Ectodermal cell (in vitro differentiated cells): Measurements from ENCODE around the gene OR6N1. TPM values are rescaled to one million over a fixed set of nuclear protein-coding genes. Genes with fewer than 3 reads are reported as not detected.

Experiments
- H3K27ac ChIP-seq: 2 replicates; pipeline ENCODE4 v1.7.0; 2013; ENCODE audit warnings: mild to moderate bottlenecking, low read depth, low read length; ENCODE audit not compliant: insufficient read depth, poor library complexity, severe bottlenecking
- H3K27me3 ChIP-seq: 2 replicates; pipeline ENCODE4 v1.7.0; 2013; ENCODE audit warnings: mild to moderate bottlenecking, low read length; ENCODE audit not compliant: insufficient read depth, control insufficient read depth, poor library complexity, severe bottlenecking
- H3K36me3 ChIP-seq: one replicate; pipeline ENCODE4 v1.7.0; 2013; ENCODE audit warnings: low read length; ENCODE audit not compliant: control insufficient read depth, insufficient read depth
- H3K4me1 ChIP-seq: one replicate; pipeline ENCODE4 v1.7.0; 2013; ENCODE audit warnings: low read length; ENCODE audit not compliant: control insufficient read depth, insufficient read depth
- H3K4me3 ChIP-seq: 2 replicates; pipeline ENCODE4 v1.7.0; 2013; ENCODE audit warnings: low read depth, low read length, control low read depth; ENCODE audit not compliant: insufficient read depth
- H3K9me3 ChIP-seq: 2 replicates; pipeline ENCODE4 v1.7.0; 2013; ENCODE audit warnings: mild to moderate bottlenecking, low read length, moderate library complexity; ENCODE audit not compliant: control insufficient read depth
- WGBS, 2 experiments: methylation state at CpG; one replicate each; pipeline ENCODE4 v1.1.7; 2013; ENCODE audit warnings: missing lambda C conversion rate in 2 of 2; 5-methylcytosine and 5-hydroxymethylcytosine counted together
- polyA plus RNA-seq, 4 experiments: library from polyadenylated mRNA; stranded (reverse); fragments of 50-300 nt; gene quantifications; one replicate each; pipeline ENCODE4 v1.2.3, GENCODE V29; 2013

Gene OR6N1, protein sequence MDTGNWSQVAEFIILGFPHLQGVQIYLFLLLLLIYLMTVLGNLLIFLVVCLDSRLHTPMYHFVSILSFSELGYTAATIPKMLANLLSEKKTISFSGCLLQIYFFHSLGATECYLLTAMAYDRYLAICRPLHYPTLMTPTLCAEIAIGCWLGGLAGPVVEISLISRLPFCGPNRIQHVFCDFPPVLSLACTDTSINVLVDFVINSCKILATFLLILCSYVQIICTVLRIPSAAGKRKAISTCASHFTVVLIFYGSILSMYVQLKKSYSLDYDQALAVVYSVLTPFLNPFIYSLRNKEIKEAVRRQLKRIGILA
- not detected for polyA plus RNA-seq (2013, experiment 1 of 4)
- polyA plus RNA-seq (2013, experiment 2 of 4), result not detected
- polyA plus RNA-seq (2013, experiment 3 of 4), result not detected
- not detected for polyA plus RNA-seq (2013, experiment 4 of 4)

DNA sequence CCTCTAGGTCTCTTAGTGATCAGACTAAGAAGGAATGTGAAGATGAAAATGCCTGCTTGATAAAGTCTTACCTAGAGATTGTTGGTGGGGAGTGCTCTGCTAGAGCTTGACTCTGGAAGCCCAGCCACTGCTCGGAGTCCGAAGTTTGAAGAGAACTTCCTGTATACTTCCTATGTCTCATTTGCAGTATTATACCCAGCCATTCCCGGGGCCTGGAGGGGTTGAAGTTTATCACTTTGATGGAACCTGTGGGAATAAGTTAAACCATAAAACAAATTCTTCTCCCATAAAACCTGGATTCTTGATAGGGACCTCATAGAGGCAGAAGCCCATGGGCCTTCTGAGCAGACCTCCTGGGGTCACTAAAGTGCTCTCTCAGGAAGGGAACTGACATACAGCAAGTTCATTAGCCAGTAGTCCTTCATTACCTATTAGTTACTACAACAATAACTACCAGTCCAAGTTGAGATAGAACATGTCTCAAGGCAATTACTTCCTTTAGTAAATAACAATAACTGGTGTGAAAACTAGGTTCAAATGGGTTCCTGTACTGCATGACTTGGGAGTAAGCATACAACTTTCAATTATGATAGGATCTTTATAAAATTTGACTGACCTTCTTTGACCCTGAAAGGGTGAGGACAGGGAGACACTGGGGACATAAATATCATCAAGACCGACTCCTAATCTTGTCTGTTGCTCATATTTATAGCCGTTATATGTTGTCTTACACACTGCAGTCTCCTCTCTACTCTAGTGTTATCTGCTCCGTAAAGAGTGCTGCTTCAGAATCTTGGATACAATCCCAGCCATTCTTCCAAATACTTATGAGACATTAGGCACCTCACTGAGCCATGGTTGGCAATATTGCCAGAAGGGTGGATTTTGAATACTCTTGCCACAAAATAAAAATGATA, at the start of gene OR6N1:
TSS of gene OR6N1 (minus strand) at position 246 of the 917 bp plus-strand sequence. CDS start 5,513 bp downstream, outside the sequence.
- 93 to 99% methylated on average over 5 to 6 of the region's 6 CpGs for WGBS, 2 experiments

DNA sequence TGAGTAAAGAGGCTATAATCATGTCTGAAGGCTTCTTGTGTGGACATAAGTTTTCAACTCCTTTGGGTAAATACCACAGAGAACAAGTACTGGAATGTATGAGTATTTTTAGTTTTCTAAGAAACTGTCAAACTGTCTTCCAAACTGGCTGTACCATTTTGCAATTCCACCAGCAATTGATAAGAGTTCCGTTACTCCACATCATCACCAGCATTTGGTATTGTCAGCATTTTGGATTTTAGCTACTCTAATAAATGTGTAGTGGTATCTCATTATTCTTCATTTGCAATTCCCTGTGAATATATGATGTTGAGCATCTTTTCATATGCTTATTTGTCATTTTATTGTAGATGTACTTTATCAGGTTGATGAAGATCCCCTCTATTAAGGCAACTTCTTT, 49.7 kb upstream of the OR6N1 start:
- H3K27me3 ChIP-seq, result no peaks in the 10 kb centered on the region
- H3K36me3 ChIP-seq, result no peaks in the 10 kb centered on the region
- H3K4me1 ChIP-seq, result no peaks in the 10 kb centered on the region
- H3K4me3 ChIP-seq, result no peak overlapping the region
- WGBS, 2 experiments, result 100% methylated on average over 1 of the region's 1 CpG
- H3K27ac ChIP-seq, result no peak overlapping the region
- H3K9me3 ChIP-seq, result no peaks in the 10 kb centered on the region

More for the DNA sequence above, at the start of gene OR6N1:
- H3K27ac ChIP-seq, result no peak within 1 kb of the TSS
- no peak within 1 kb of the TSS for H3K4me3 ChIP-seq
- H3K9me3 ChIP-seq, result no peaks in the 10 kb centered on the region
- H3K36me3 ChIP-seq, result no peaks in the 10 kb centered on the region
- H3K27me3 ChIP-seq, result no peaks in the 10 kb centered on the region
- no peaks in the 10 kb centered on the region for H3K4me1 ChIP-seq

- H3K27ac ChIP-seq, result no peak overlapping the region
Observed at GRCh38 chr1:158819461-158820443, 47.8 kb upstream of the OR6N1 start.

DNA sequence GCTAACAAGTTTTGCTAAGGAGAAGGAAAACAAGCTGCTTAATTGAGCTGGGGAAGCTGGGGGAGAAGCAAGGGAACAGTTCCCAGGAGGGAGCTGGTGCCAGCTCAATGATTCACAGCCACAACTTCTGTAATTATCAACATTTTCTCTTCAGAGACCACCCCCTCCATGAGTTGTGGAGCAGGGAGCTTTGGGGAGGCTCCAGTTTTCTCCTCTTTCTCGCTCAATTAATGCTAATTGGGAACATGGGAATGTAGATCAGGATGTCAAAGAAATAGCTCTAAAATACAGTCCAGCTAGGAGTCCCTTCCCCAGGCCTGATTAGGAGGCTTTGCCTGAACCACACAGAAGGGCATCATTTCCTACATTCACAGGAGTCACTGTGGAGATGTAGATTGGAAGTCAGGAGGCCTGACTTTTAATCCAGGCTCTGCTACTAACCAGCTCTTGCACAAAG, 47.0 kb upstream of the OR6N1 start:
- Histone ChIP-seq H3K4me3 (no peak overlapping the region), H3K27me3 (no peaks in the 10 kb centered on the region), H3K4me1 (no peaks in the 10 kb centered on the region), H3K36me3 (no peaks in the 10 kb centered on the region), H3K9me3 (no peaks in the 10 kb centered on the region), H3K27ac (no peak overlapping the region)
- 83 to 100% methylated on average over 1 of the region's 1 CpG for WGBS, 2 experiments

More at GRCh38 chr1:158819461-158820443, 47.8 kb upstream of the OR6N1 start:
- H3K9me3 ChIP-seq, result no peaks in the 10 kb centered on the region
- H3K27me3 ChIP-seq, result no peaks in the 10 kb centered on the region
- no peaks in the 10 kb centered on the region for H3K4me1 ChIP-seq
- H3K4me3 ChIP-seq, result no peak overlapping the region
- 94 to 95% methylated on average over 4 to 7 of the region's 7 CpGs for WGBS, 2 experiments
- no peaks in the 10 kb centered on the region for H3K36me3 ChIP-seq

GRCh38 chr1:158818560-158818959, 46.6 kb upstream of the OR6N1 start:
- Histone ChIP-seq H3K4me3 (no peak overlapping the region), H3K27ac (no peak overlapping the region), H3K4me1 (no peaks in the 10 kb centered on the region), H3K27me3 (no peaks in the 10 kb centered on the region), H3K9me3 (no peaks in the 10 kb centered on the region), H3K36me3 (no peaks in the 10 kb centered on the region)
- 87 to 92% methylated on average over 1 of the region's 1 CpG for WGBS, 2 experiments

DNA sequence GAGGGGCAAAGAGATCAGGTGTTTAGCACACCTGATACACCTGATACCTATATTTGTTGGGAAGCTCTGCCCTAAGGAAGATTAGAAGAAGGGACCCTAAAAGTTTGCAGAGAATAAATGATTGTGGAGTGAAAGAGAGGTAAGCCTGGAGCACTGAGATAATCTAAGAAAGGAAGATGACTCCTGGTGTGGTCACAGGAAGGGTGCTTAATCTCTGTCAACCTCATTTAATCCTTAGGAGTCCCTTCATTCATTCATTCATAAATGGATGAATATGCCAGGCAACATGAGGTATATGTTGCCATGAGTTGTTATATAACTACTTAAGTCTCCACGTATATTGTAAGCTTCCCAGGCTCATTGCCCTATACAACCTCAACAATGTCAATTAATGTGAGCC, 43.0 kb upstream of the OR6N1 start:
- Histone ChIP-seq H3K4me1 (no peaks in the 10 kb centered on the region), H3K27ac (no peak overlapping the region), H3K4me3 (no peak overlapping the region), H3K36me3 (no peaks in the 10 kb centered on the region), H3K27me3 (no peaks in the 10 kb centered on the region), H3K9me3 (no peaks in the 10 kb centered on the region)
- 50 to 78% methylated on average over 1 of the region's 1 CpG for WGBS, 2 experiments

GRCh38 chr1:158813164-158813563, 41.2 kb upstream of the OR6N1 start:
- Histone ChIP-seq H3K27ac (no peak overlapping the region), H3K9me3 (no peaks in the 10 kb centered on the region), H3K4me1 (no peaks in the 10 kb centered on the region), H3K4me3 (no peak overlapping the region), H3K27me3 (no peaks in the 10 kb centered on the region), H3K36me3 (no peaks in the 10 kb centered on the region)
- WGBS, 2 experiments, result 92 to 100% methylated on average over 2 of the region's 3 CpGs

DNA sequence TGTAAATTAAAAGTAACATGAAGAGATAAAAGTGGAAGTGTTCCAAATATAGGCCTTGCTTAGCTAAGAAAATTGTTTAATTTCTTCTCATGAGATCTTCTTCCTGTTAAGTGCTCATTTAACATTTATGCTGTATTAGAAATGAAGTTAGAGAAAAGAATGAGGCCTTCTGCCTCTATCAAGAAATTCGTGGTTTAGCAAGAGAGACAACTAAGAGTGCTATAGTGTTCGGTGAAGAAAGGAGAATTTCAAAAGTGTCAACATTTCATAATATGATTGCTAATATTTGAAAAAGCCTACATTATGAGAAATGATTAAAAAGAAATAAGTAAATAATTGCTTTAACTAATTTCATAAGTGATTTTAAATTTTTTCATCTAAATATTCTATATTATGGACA, 40.3 kb upstream of the OR6N1 start:
- H3K27me3 ChIP-seq, result no peaks in the 10 kb centered on the region
- no peak overlapping the region for H3K27ac ChIP-seq
- no peaks in the 10 kb centered on the region for H3K4me1 ChIP-seq
- H3K9me3 ChIP-seq, result no peaks in the 10 kb centered on the region
- H3K36me3 ChIP-seq, result no peaks in the 10 kb centered on the region
- WGBS, 2 experiments, result 96 to 100% methylated on average over 1 to 2 of the region's 2 CpGs
- H3K4me3 ChIP-seq, result no peak overlapping the region

DNA sequence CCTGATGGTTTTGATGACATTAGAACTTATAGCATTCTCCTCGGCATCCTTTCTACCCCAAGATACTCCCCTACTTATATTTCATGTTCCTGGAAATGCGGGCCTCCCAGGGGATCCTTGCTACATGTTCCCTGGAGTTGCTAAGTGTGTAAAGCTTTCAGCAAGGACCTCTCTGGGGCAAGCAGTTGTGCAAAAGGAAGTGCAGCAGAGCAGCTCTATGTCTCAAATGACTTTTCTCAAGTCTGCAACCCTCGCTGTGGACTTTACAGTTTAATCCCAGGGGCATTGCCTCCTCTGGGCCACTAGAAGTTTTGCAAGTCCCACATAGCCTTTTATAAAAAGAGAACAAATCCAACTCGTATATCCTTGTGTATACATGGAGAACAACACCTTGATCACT, 38.3 kb upstream of the OR6N1 start:
- Histone ChIP-seq H3K4me3 (no peak overlapping the region), H3K36me3 (no peaks in the 10 kb centered on the region), H3K27ac (no peak overlapping the region), H3K9me3 (no peaks in the 10 kb centered on the region), H3K4me1 (no peaks in the 10 kb centered on the region), H3K27me3 (no peaks in the 10 kb centered on the region)
- 87 to 93% methylated on average over 4 of the region's 4 CpGs for WGBS, 2 experiments
